Liver (tissue), 9 donors: ENCODE measurements around the gene BAG3. TPM values are rescaled to one million over a fixed set of nuclear protein-coding genes. Genes with fewer than 3 reads are reported as not detected.

ENCODE experiments used
- DNase-seq: peaks from one replicate; pipeline ENCODE4 v3.0.0-alpha.2; 2017; ENCODE audit warnings: low spot score
- H3K27ac ChIP-seq, 2 donors: one replicate each; pipeline ENCODE4 v1.7.0; 2013; ENCODE audit warnings: inconsistent platforms in 2 of 2, low read length in 2 of 2, control low read depth in 1 of 2, low read depth in 1 of 2, mild to moderate bottlenecking in 1 of 2
- H3K27me3 ChIP-seq, 4 donors: one replicate each; pipeline versions ENCODE4 v1.6.1 to v1.7.0; 2013; ENCODE audit warnings: low read length in 3 of 4, inconsistent platforms in 1 of 4, mild to moderate bottlenecking in 1 of 4, moderate library complexity in 1 of 4; ENCODE audit not compliant: control insufficient read depth in 4 of 4, insufficient read depth in 4 of 4
- H3K36me3 ChIP-seq, 4 donors: one replicate each; pipeline versions ENCODE4 v1.6.1 to v1.7.0; 2013; ENCODE audit warnings: low read length in 3 of 4, mild to moderate bottlenecking in 3 of 4, low read depth in 1 of 4, moderate library complexity in 1 of 4; ENCODE audit not compliant: control insufficient read depth in 4 of 4, insufficient read depth in 3 of 4
- H3K4me1 ChIP-seq, 4 donors: one replicate each; pipeline versions ENCODE4 v1.6.1 to v1.7.0; 2013; ENCODE audit warnings: low read length in 3 of 4, mild to moderate bottlenecking in 3 of 4, moderate library complexity in 1 of 4; ENCODE audit not compliant: control insufficient read depth in 4 of 4, insufficient read depth in 4 of 4
- H3K4me3 ChIP-seq, 3 donors: one replicate each; pipeline versions ENCODE4 v1.6.1 to v1.7.0; 2013; ENCODE audit warnings: low read length in 3 of 3, control low read depth in 1 of 3, low read depth in 1 of 3, mild to moderate bottlenecking in 1 of 3
- H3K9ac ChIP-seq, 2 donors: one replicate each; pipeline ENCODE4 v1.7.0; 2013; ENCODE audit warnings: low read length in 2 of 2, mild to moderate bottlenecking in 2 of 2, moderate library complexity in 2 of 2, control low read depth in 1 of 2, low read depth in 1 of 2
- H3K9me3 ChIP-seq, 4 donors: one replicate each; pipeline versions ENCODE4 v1.6.1 to v1.7.0; 2013; ENCODE audit warnings: low read length in 3 of 4; ENCODE audit not compliant: control insufficient read depth in 4 of 4
- CTCF ChIP-seq: fragments of 150-350 bp; IDR thresholded peaks from 2 replicates; pipeline ENCODE4 v1.5.1; 2017; ENCODE audit warnings: improper control_type of control experiment, low read depth, low read length; ENCODE audit not compliant: missing input control
- EGR1 ChIP-seq, 2 donors: IDR thresholded peaks; 2 replicates each; pipeline ENCODE4 v1.6.1; 2016 to 2018; ENCODE audit warnings: antibody characterized with exemption in 2 of 2, low read depth in 2 of 2
- FOXA1 ChIP-seq: IDR thresholded peaks from 2 replicates; pipeline ENCODE4 v1.6.1; 2016; ENCODE audit warnings: antibody characterized with exemption
- FOXA2 ChIP-seq: IDR thresholded peaks from 2 replicates; pipeline ENCODE4 v1.6.1; 2016; ENCODE audit warnings: antibody characterized with exemption
- GABPA ChIP-seq, 2 donors: IDR thresholded peaks in 1 of 2; conservative IDR thresholded peaks in 1 of 2; 2 replicates each; pipeline ENCODE4 v1.6.1; 2016; ENCODE audit warnings: antibody characterized with exemption in 2 of 2, mild to moderate bottlenecking in 1 of 2, moderate library complexity in 1 of 2
- HNF4A ChIP-seq, 2 donors: conservative IDR thresholded peaks; 2 replicates each; pipeline ENCODE4 v1.6.1; 2016; ENCODE audit warnings: antibody characterized with exemption in 2 of 2, mild to moderate bottlenecking in 2 of 2
- HNF4G ChIP-seq: IDR thresholded peaks from 2 replicates; pipeline ENCODE4 v1.6.1; 2016; ENCODE audit warnings: antibody characterized with exemption
- JUND ChIP-seq, 2 donors: IDR thresholded peaks; 2 replicates each; pipeline ENCODE4 v1.6.1; 2016; ENCODE audit warnings: antibody characterized with exemption in 2 of 2
- MAX ChIP-seq: IDR thresholded peaks from 2 replicates; pipeline ENCODE4 v1.6.1; 2016; ENCODE audit warnings: antibody characterized with exemption
- NR2F2 ChIP-seq: IDR thresholded peaks from 2 replicates; pipeline ENCODE4 v1.6.1; 2016; ENCODE audit warnings: antibody characterized with exemption
- RAD21 ChIP-seq, 2 donors: IDR thresholded peaks; 2 replicates each; pipeline ENCODE4 v1.6.1; 2016; ENCODE audit warnings: antibody characterized with exemption in 2 of 2, mild to moderate bottlenecking in 2 of 2
- REST ChIP-seq: IDR thresholded peaks from 2 replicates; pipeline ENCODE4 v1.6.1; 2016; ENCODE audit warnings: antibody characterized with exemption, mild to moderate bottlenecking
- RXRA ChIP-seq, 2 donors: IDR thresholded peaks; 2 replicates each; pipeline ENCODE4 v1.6.1; 2017 to 2018; ENCODE audit warnings: antibody characterized with exemption in 2 of 2, mild to moderate bottlenecking in 1 of 2
- SP1 ChIP-seq: IDR thresholded peaks from 2 replicates; pipeline ENCODE4 v1.6.1; 2018; ENCODE audit warnings: antibody characterized with exemption, mild to moderate bottlenecking
- TAF1 ChIP-seq: conservative IDR thresholded peaks from 2 replicates; pipeline ENCODE4 v1.6.1; 2016; ENCODE audit warnings: antibody characterized with exemption, mild to moderate bottlenecking
- YY1 ChIP-seq: IDR thresholded peaks from 2 replicates; pipeline ENCODE4 v1.6.1; 2016; ENCODE audit warnings: antibody characterized with exemption, mild to moderate bottlenecking
- WGBS: extraction: QIAGEN DNeasy Blood & Tissue Kit; methylation state at CpG from one replicate; pipeline ENCODE4 v1.1.7; 2013; 5-methylcytosine and 5-hydroxymethylcytosine counted together
- polyA plus RNA-seq, 2 donors: library from polyadenylated mRNA; stranded (reverse) in 1 of 2; unstranded in 1 of 2; fragments of 200-250 nt in 1 of 2; fragments of >200 nt in 1 of 2; fragmentation: Nextera tagmentation in 1 of 2; extraction: Ambion mirVana in 1 of 2; gene quantifications; one replicate each; pipeline versions ENCODE4 v1.2.1 to v1.2.3, GENCODE V29; 2013 to 2015
- total RNA-seq, 2 donors: library from RNA; depleted of rRNA; stranded (reverse); fragments of >200 nt; gene quantifications; one replicate each; pipeline ENCODE4 v1.2.3, GENCODE V29; 2014
- TF ChIP-seq, protein P1 (sequence below): IDR thresholded peaks from 2 replicates; pipeline ENCODE4 v1.6.1; 2016; ENCODE audit warnings: antibody characterized with exemption
- donor health status: healthy.
- donor health status: healthy.
- donor health status: healthy.
- donor health status: healthy.
- donor health status: healthy.

BAG3 gene
- total and polyA plus RNA-seq, 4 donors = 2.2 to 15.1 (median 6.3) TPM

DNA sequence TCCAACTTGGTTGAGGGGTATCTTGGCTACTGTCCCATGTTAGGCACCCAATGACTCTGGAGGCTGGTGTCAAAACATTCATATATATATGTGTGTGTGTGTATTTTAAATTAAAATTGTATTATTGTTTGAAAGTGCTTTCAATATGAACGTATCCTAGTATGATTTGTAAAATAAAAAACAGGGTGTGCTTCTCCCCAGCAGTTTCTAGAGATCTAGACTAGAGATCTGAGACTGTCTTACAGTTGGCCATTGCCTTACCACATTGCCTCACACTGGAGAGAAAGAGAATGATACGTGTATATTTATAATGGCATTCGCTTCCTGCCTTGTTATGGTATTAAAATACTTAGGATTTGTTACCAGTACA lies 1.2 kb downstream of the BAG3 start:
- Histone ChIP-seq H3K4me3 (peak overlapping the region; percentile 73 to 91 (median 83)), H3K9ac (peak overlapping the region; percentile 85 to 96), H3K27ac (peak overlapping the region; percentile 99 to 100), H3K9me3 (no peaks in the 10 kb centered on the region), H3K4me1 (peaks cover 7 to 25% (median 9%) of the 10 kb centered on the region in 4 donors), H3K27me3 (no peaks in the 10 kb centered on the region), H3K36me3 (peaks cover 0 to 6% (median 0%) of the 10 kb centered on the region in 4 donors)
- WGBS = 4% methylated on average over 3 of the region's 3 CpGs
- TF ChIP-seq FOXA2 (no peak), RAD21 (IDR thresholded peaks at IDR 0.05) (peak; percentile 46 to 54), SP1 (no peak), HNF4A (conservative IDR thresholded peaks at IDR 0.05) (no peak), EGR1 (IDR thresholded peaks at IDR 0.05; ENCODE audit: low read depth in 2 of 2) (no peak), FOXA1 (no peak), NR2F2 (no peak), YY1 (peak; percentile 74), GABPA (IDR thresholded peaks at IDR 0.05 in 1 of 2, conservative IDR thresholded peaks at IDR 0.05 in 1 of 2) (no peak), CTCF (no peak)
- TF ChIP-seq, protein P1, sequence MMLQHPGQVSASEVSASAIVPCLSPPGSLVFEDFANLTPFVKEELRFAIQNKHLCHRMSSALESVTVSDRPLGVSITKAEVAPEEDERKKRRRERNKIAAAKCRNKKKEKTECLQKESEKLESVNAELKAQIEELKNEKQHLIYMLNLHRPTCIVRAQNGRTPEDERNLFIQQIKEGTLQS = no peak
- DNase-seq = no peak

DNA sequence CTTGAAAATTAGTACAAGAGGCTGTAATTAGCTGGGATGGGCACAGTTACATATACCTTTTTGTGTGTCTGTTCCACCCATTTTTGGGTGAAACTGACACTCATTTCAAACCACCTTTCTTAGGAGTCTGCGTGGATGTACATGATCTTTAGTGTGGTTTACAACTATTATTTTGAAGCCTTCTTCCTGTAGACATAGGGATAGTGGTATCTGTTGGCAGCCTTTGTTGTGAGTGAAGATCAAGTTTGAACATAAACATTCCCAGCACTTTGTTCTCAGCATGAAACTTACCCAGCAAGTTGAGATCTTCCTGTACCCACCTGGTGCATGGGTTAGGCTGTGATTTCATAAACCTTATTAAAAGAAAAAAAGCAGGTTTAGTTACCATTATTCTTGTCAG lies 2.0 kb downstream of the BAG3 start:
- 92% methylated on average over 1 of the region's 1 CpG for WGBS

GRCh38 chr10:119653916-119654315 lies 2.7 kb downstream of the BAG3 start:
- no peak for TF ChIP-seq HNF4G
- no peak for TF ChIP-seq CTCF
- no peak for TF ChIP-seq FOXA2
- no peak for TF ChIP-seq REST
- TF ChIP-seq RXRA (IDR thresholded peaks at IDR 0.05) = no peak
- TF ChIP-seq, protein P1 = no peak
- TF ChIP-seq RAD21 (IDR thresholded peaks at IDR 0.05) = no peak
- TF ChIP-seq TAF1 = no peak
- TF ChIP-seq EGR1 (IDR thresholded peaks at IDR 0.05; ENCODE audit: low read depth in 2 of 2) = no peak
- no peak for TF ChIP-seq MAX
- no peak for TF ChIP-seq NR2F2
- TF ChIP-seq JUND (IDR thresholded peaks at IDR 0.05) = no peak
- no peak for TF ChIP-seq HNF4A (conservative IDR thresholded peaks at IDR 0.05)
- H3K9me3 ChIP-seq = no peaks in the 10 kb centered on the region
- no peaks in the 10 kb centered on the region for H3K27me3 ChIP-seq
- H3K27ac ChIP-seq = no peak overlapping the region
- WGBS = 69% methylated on average over 2 of the region's 2 CpGs
- H3K4me3 ChIP-seq = no peak overlapping the region
- no peak overlapping the region for H3K9ac ChIP-seq
- H3K4me1 ChIP-seq = peaks cover 8 to 37% (median 13%) of the 10 kb centered on the region in 4 donors
- peaks cover 0 to 8% (median 0%) of the 10 kb centered on the region in 4 donors for H3K36me3 ChIP-seq
- no peak for DNase-seq

More for the DNA sequence above, 2.0 kb downstream of the BAG3 start:
- DNase-seq = no peak
- Histone ChIP-seq H3K36me3 (peaks cover 0 to 8% (median 0%) of the 10 kb centered on the region in 4 donors), H3K9ac (no peak overlapping the region), H3K9me3 (no peaks in the 10 kb centered on the region), H3K27ac (peak overlapping the region in 1 of 2 donors; percentile 9), H3K4me1 (peaks cover 8 to 32% (median 11%) of the 10 kb centered on the region in 4 donors), H3K27me3 (no peaks in the 10 kb centered on the region), H3K4me3 (peak overlapping the region in 2 of 3 donors; percentile 25 to 91)
- TF ChIP-seq, protein P1 = no peak
- TF ChIP-seq YY1 = no peak
- TF ChIP-seq MAX = no peak
